MCF 10A (cell line): ENCODE measurements around the gene MPHOSPH8. TPM values are rescaled to one million over a fixed set of nuclear protein-coding genes. Genes with fewer than 3 reads are reported as not detected.
"Not testable (repeated sequence)": the region's sequence is repeated elsewhere in the genome, so short reads cannot be mapped to it uniquely, and the experiment has no call there.

Experiments
- BruUV-seq: library from RNA; stranded (reverse); fragments of 400-500 nt; replicated peaks from 2 replicates; lab custom pipeline; 2021; lab: Mats Ljungman, UMichigan
- CTCF ChIA-PET: fragments of 300-600 bp; sonication (Branson Sonifier 250); formaldehyde crosslinking; extraction: SDS; loops from one replicate; lab custom pipeline; 2021; ENCODE audit warnings: antibody characterized with exemption, inconsistent platforms; lab: Yijun Ruan, JAX
- POLR2A ChIA-PET: fragments of 300-600, 350-650 bp; sonication (Branson Sonifier 250); formaldehyde crosslinking; extraction: SDS; loops from one replicate; lab custom pipeline; 2020; ENCODE audit warnings: antibody characterized with exemption, inconsistent platforms; lab: Yijun Ruan, JAX
- DNase-seq: peaks from one replicate; pipeline ENCODE4 v3.0.0-alpha.2; 2018; ENCODE audit not compliant: unreplicated experiment
- H3K27ac Mint-ChIP-seq: one replicate; pipeline ENCODE4 v1.8.0; 2022; ENCODE audit warnings: mild to moderate bottlenecking, low read depth, mixed read lengths; ENCODE audit not compliant: unreplicated experiment
- H3K27me3 Mint-ChIP-seq: one replicate; pipeline ENCODE4 v1.8.0; 2022; ENCODE audit warnings: mixed read lengths; ENCODE audit not compliant: insufficient read depth, unreplicated experiment
- H3K36me3 Mint-ChIP-seq: one replicate; pipeline ENCODE4 v1.8.0; 2022; ENCODE audit warnings: mild to moderate bottlenecking, moderate library complexity, mixed read lengths; ENCODE audit not compliant: insufficient read depth, unreplicated experiment
- H3K4me1 Mint-ChIP-seq: one replicate; pipeline ENCODE4 v1.8.0; 2022; ENCODE audit warnings: mixed read lengths; ENCODE audit not compliant: insufficient read depth, unreplicated experiment
- H3K4me3 Mint-ChIP-seq: one replicate; pipeline ENCODE4 v1.8.0; 2022; ENCODE audit warnings: mild to moderate bottlenecking, moderate library complexity, mixed read lengths; ENCODE audit not compliant: unreplicated experiment
- H3K9me3 Mint-ChIP-seq: one replicate; pipeline ENCODE4 v1.8.0; 2022; ENCODE audit warnings: mixed read lengths; ENCODE audit not compliant: unreplicated experiment
- CTCF ChIP-seq: fragments of 200-600 bp; IDR thresholded peaks from one replicate; pipeline ENCODE4 v1.8.0; 2022; ENCODE audit warnings: antibody characterized with exemption, mild to moderate bottlenecking; ENCODE audit not compliant: unreplicated experiment
- intact Hi-C: fragments of 100-400 bp; cut with micrococcal nuclease; formaldehyde crosslinking; loops from 2 replicates; pipeline ENCODE4 v1.14.1; 2022
- total RNA-seq: library from RNA; stranded (reverse); gene quantifications from 2 replicates; pipeline ENCODE4 v1.2.3, GENCODE V29; 2022

The MPHOSPH8 gene
- total RNA-seq, 1 experiment from 2014 or later = 32.4 TPM

GRCh38 chr13:19709039-19709438 is 75.6 kb downstream of the MPHOSPH8 start:
- intact Hi-C loops, H3K9me3 Mint-ChIP-seq, H3K4me3 Mint-ChIP-seq, BruUV-seq, H3K27ac Mint-ChIP-seq, H3K36me3 Mint-ChIP-seq, H3K4me1 Mint-ChIP-seq, CTCF ChIA-PET, H3K27me3 Mint-ChIP-seq: not testable (repeated sequence)
- POLR2A ChIA-PET = interaction anchor here (1.0 kb wide), 1 partner anchor 15 kb away, joined by 3 read pairs; no protein-coding TSS in a partner anchor
- DNase-seq = peak; percentile 50

- POLR2A ChIA-PET, BruUV-seq, DNase-seq, H3K4me1 Mint-ChIP-seq, H3K27ac Mint-ChIP-seq, H3K4me3 Mint-ChIP-seq, H3K27me3 Mint-ChIP-seq, intact Hi-C loops, H3K9me3 Mint-ChIP-seq: not testable (repeated sequence)
- CTCF ChIA-PET = interaction anchor here (0.6 kb wide), 1 partner anchor 171 kb away, joined by 4 read pairs; no protein-coding TSS in a partner anchor
- peaks cover 14% of the 10 kb centered on the region for H3K36me3 Mint-ChIP-seq
Measured at GRCh38 chr13:19709782-19710181, 76.3 kb downstream of the MPHOSPH8 start.

- no peaks in the 10 kb centered on the region for H3K9me3 Mint-ChIP-seq
- no peak overlapping the region for H3K27ac Mint-ChIP-seq
- peaks cover 31% of the 10 kb centered on the region for H3K36me3 Mint-ChIP-seq
- H3K4me3 Mint-ChIP-seq = no peak overlapping the region
- peak; percentile 64 for DNase-seq
- no peaks in the 10 kb centered on the region for H3K4me1 Mint-ChIP-seq
- ChIA-PET CTCF (no interaction called here), POLR2A (no interaction called here)
- intact Hi-C loops = no loop called here
- no peaks in the 10 kb centered on the region for H3K27me3 Mint-ChIP-seq
- BruUV-seq = no TSS peak
- TF ChIP-seq CTCF = no peak
Measured at GRCh38 chr13:19713186-19713965, 79.9 kb downstream of the MPHOSPH8 start.

- POLR2A ChIA-PET = no interaction called here
- no peak for TF ChIP-seq CTCF
- CTCF ChIA-PET = no interaction called here
- no peaks in the 10 kb centered on the region for H3K4me1 Mint-ChIP-seq
- no peaks in the 10 kb centered on the region for H3K27me3 Mint-ChIP-seq
- H3K36me3 Mint-ChIP-seq = peaks cover 34% of the 10 kb centered on the region
- no peak overlapping the region for H3K4me3 Mint-ChIP-seq
- H3K27ac Mint-ChIP-seq = no peak overlapping the region
- BruUV-seq = no TSS peak
- H3K9me3 Mint-ChIP-seq = no peaks in the 10 kb centered on the region
- intact Hi-C loops = no loop called here
- DNase-seq = no peak
Measured at GRCh38 chr13:19720039-19720438, 86.6 kb downstream of the MPHOSPH8 start.

Other genes starting within 250 kb of the MPHOSPH8 start
- gene TPTE2, start 72.1 kb upstream of the MPHOSPH8 start, total RNA-seq = not detected in 2 replicates
- gene PSPC1, start 149.3 kb downstream of the MPHOSPH8 start, total RNA-seq = 43.6 and 43.9 TPM in 2 replicates
- gene ZMYM5, start 230.0 kb downstream of the MPHOSPH8 start, total RNA-seq = 12.1 and 14.4 TPM in 2 replicates